Amniotic epithelial cell (primary cell): ENCODE measurements around the gene RCBTB1.
"Not testable (repeated sequence)": the region's sequence is repeated elsewhere in the genome, so short reads cannot be mapped to it uniquely, and the experiment has no call there.

Source experiments
- DNase-seq: peaks from one replicate; pipeline ENCODE4 v3.0.0-alpha.2; 2010; ENCODE audit warnings: low read depth

RCBTB1 gene

DNA sequence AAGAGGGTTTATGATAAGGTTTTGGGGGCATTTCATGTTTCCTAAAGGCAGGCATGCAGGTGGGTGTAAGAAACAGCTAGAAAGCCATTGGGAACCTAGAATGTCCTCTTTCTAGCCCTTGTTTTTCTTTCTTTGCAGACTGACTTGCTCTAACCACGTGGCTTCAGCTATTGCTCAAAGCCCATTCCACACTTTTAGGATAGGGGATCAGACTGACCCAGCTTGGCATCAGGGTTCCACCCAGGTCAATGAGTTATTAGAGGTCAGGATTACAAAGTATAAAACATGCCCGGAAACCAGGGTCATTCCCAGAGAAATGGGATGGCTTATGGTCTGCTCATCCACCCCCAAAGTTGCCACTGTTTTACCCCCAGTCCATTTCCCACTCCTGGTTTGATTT lies 72.8 kb downstream of the RCBTB1 start:
- DNase-seq, result no peak

DNA sequence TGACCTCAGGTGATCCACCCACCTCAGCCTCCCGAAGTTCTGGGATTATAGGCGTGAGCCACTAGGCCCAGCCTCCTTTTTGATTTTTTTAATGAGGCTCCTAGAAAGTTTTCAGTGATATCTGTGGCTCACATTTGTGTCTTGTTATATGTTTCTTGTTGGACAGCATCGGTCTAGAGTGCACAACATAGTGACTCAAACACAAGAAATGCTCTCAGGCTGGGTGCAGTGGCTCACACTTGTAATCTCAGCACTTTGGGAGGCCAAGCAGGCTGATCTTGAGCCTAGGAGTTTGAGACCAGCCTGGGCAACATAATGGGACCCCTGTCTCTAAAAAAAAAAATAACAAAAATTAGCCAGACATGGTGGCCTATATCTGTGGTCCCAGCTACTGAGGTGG lies 81.4 kb downstream of the RCBTB1 start:
- DNase-seq, result no peak

DNA sequence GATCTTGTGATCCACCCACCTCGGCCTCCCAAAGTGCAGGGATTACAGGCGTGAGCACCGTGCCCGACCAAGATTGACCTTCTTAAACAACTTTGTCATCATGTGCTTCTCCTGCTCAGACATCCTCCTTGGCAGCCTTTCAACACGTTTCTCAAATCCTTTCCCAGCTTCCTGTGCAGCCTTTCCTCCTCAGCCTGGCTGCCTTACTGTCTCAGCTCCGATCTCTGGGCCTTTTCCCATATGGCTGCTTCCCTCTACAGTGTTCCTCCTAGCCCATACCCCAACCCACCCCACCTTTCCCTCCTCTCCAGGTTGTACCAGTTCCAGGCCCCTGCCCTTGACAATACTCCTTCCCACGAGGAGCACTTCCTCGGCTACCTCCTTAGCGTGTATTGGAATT lies 82.4 kb downstream of the RCBTB1 start:
- peak; percentile 63 for DNase-seq

- peak; percentile 92 for DNase-seq
Observed at GRCh38 chr13:49499889-49500660, 85.3 kb downstream of the RCBTB1 start.

DNA sequence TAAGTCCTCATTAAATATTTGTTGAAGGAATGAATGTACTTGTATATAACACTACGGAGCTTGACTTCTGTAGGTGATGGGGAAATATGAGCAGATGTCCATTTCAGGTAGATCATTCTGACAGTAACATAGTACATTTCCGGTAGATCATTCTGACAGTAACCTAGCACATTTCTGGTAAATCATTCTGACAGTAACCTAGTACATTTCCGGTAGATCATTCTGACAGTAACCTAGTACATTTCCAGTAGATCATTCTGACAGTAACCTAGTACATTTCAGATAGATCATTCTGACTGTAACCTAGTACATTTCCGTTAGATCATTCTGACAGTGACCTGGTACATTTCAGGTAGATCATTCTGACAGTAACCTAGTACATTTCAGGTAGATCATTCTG lies 87.2 kb downstream of the RCBTB1 start:
- DNase-seq, result no peak

DNA sequence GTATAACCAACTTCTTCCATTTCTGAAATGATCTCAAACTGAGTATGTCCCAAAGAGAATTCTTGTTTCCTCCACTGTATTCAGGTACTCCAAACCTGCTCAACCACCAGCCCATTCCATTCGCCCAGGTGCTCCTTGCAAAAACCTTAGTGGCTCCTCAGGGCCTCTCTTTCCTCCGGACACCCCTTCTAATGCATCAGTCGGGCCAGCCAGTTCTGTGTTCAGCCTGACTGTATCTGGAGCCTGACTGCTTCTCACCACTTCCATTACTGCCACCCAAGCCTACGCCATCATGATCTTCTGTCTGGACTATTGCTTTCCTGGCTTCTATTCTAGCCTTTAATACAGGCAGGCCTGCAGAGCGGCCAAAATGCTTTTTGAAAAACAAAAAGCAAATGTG lies 88.1 kb downstream of the RCBTB1 start:
- no peak for DNase-seq

DNA sequence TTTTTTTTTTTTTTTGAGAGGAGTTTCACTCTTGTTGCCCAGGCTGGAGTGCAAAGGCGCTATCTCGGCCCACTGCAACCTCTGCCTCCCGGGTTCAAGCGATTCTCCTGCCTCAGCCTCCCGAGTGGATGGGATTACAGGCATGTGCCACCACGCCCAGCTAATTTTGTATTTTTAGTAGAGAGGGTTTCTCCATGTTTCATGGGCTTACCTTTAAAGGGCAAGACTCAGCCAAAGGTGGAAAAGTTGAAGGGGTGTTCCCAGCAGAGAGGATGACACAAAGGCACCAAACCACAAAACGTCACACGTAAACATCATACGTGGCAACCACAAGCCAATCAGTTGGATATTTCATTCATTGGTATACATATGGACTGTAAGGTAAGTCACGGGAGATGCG lies 88.5 kb downstream of the RCBTB1 start:
- DNase-seq, result not testable (repeated sequence)

DNA sequence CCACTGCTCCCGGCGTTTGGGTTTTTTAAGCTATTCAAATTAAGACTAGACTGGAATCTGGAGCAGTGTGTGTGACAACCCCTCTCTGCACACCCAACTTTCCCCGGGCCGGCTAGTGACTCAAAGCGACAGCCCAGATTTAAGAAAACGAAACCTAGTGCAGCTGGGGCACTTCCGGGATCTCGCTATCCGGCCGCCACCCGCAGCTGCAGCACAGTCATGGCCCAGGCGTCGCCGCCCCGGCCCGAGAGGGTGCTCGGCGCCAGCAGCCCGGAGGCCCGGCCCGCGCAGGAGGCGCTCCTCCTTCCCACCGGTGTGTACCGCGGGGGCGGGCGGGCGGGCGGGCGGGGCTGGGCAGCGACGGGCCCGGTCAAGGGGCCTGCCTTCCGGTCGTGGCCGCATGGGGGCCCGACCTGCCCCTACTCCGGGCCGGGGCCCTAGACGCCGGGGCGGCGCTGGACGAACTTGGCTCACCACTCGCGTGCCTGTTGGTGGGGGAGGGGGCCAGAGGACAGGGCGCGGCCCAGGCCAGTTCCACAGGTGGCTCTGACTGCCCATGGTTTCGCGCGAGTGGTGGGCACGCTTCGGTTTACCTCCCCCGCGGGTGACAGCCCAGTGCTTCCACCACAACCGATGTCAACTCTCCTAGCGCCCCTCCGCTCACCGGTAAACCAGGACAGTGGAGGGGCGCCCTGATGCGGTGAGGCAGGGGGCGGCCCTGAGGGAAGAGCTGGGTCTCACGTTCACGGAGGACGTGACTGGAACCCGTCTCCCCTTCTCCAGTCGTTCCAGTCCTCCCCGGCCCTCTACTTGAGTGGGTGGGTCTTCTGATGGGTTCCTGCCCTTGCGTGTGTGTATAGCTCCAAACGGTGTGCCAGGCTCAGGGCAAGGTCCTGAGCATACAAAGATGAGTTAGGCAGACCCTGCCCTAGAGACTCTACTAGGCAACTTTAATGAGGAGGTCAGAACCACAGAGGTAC lies 89.3 kb downstream of the RCBTB1 start, which contains the start of gene PHF11:
Gene PHF11, plus strand, starts transcription at position 171 of the 980 bp plus-strand sequence. Its CDS starts 49 bp downstream, at position 220.
- DNase-seq, result peak; percentile 54

DNA sequence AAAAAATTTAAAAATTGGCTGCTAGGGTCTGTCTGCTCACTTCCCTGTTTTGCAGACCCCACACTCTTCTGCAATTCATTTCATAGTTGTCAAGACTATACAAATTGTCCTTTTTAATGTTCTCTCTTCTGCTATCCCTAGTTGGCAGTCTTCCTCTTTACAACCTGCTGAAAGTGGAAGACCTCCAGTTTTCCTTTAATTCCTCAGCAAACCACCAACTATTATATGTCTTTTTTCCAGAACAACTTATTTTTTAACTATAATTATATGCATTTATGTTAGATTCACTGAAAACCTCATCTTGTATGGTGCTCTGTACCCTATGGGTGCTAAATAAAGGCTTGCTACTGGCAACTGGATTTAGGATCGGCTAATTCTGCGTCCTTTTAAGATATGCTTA lies 90.7 kb downstream of the RCBTB1 start:
- DNase-seq, result no peak

- DNase-seq, result no peak
Observed at GRCh38 chr13:49488563-49488962, 96.8 kb downstream of the RCBTB1 start.
